PC-3 (cell line): ENCODE measurements around the gene AEBP2. TPM values are rescaled to one million over a fixed set of nuclear protein-coding genes. Genes with fewer than 3 reads are reported as not detected.
A peak's percentile ranks its signal among the peaks of the same experiment; 100 is the strongest.

Source experiments
- ATAC-seq: fragments of 200-7000 bp; cut with Tn5 transposase; 2 replicates; pipeline ENCODE4 v1.9.1; 2020; ENCODE audit warnings: mild to moderate bottlenecking, moderate library complexity
- BruUV-seq: library from RNA; stranded (reverse); fragments of 400-500 nt; replicated peaks from 2 replicates; lab custom pipeline; 2021; lab: Mats Ljungman, UMichigan
- CTCF ChIA-PET: fragments of 300-600 bp; sonication (Branson Sonifier 250); formaldehyde crosslinking; loops from one replicate; lab custom pipeline; 2022; ENCODE audit warnings: antibody characterized with exemption; lab: Charles Lee
- POLR2A ChIA-PET: fragments of 300-600 bp; sonication (Branson Sonifier 250); formaldehyde crosslinking; loops from one replicate; lab custom pipeline; 2022; ENCODE audit warnings: antibody characterized with exemption; ENCODE audit not compliant: unreplicated experiment; lab: Charles Lee
- DNase-seq: peaks from one replicate; pipeline ENCODE4 v3.0.0-alpha.2; 2015
- H2AFZ ChIP-seq: fragments of 300-600 bp; sonication (generic); 2 replicates; pipeline ENCODE4 v1.6.0; 2016; ENCODE audit warnings: antibody characterized with exemption, low read length
- H3F3A ChIP-seq: fragments of 300-600 bp; sonication (generic); one replicate; pipeline ENCODE4 v1.6.0; 2017; ENCODE audit warnings: antibody characterized with exemption, low read length, control low read depth, mild to moderate bottlenecking; ENCODE audit not compliant: unreplicated experiment
- H3K27ac ChIP-seq: fragments of 300-600 bp; sonication (generic); 2 replicates; pipeline ENCODE4 v1.5.1; 2016; ENCODE audit warnings: mild to moderate bottlenecking, low read length
- H3K27me3 ChIP-seq: fragments of 300-600 bp; sonication (generic); 2 replicates; pipeline ENCODE4 v1.6.1; 2016; ENCODE audit warnings: low read length, mixed read lengths
- H3K36me3 ChIP-seq: fragments of 300-600 bp; sonication (generic); 2 replicates; pipeline ENCODE4 v1.6.1; 2016; ENCODE audit warnings: low read depth, mixed run types, low read length, mixed read lengths
- H3K4me1 ChIP-seq: fragments of 300-600 bp; sonication (generic); 2 replicates; pipeline ENCODE4 v1.5.1; 2016; ENCODE audit warnings: low read length; ENCODE audit not compliant: insufficient read depth
- H3K4me2 ChIP-seq: fragments of 300-600 bp; sonication (generic); 2 replicates; pipeline ENCODE4 v1.6.0; 2016; ENCODE audit warnings: low read length
- H3K4me3 ChIP-seq: fragments of 300-600 bp; sonication (generic); 2 replicates; pipeline ENCODE4 v1.5.1; 2016; ENCODE audit warnings: mild to moderate bottlenecking, low read length, mixed read lengths
- H3K79me2 ChIP-seq: fragments of 300-600 bp; sonication (generic); 2 replicates; pipeline ENCODE4 v1.6.1; 2017; ENCODE audit warnings: low read length, mixed read lengths
- H3K9ac ChIP-seq: fragments of 300-600 bp; sonication (generic); 2 replicates; pipeline ENCODE4 v1.6.0; 2016; ENCODE audit warnings: mild to moderate bottlenecking, low read length
- H3K9me2 ChIP-seq: fragments of 300-600 bp; sonication (generic); replicated peaks from 2 replicates; pipeline ENCODE4 v1.6.1; 2016; ENCODE audit warnings: mixed run types, low read length, mixed read lengths
- H3K9me3 ChIP-seq: fragments of 300-600 bp; sonication (generic); 2 replicates; pipeline ENCODE4 v1.6.1; 2016; ENCODE audit warnings: low read length, mixed read lengths
- H4K20me1 ChIP-seq: fragments of 300-600 bp; sonication (generic); 2 replicates; pipeline ENCODE4 v1.6.1; 2016; ENCODE audit warnings: low read length, mixed read lengths
- EZH2 ChIP-seq: fragments of 300-600 bp; sonication (generic); IDR thresholded peaks from one replicate; pipeline ENCODE4 v1.6.1; 2017; ENCODE audit warnings: antibody characterized with exemption, mild to moderate bottlenecking, low read length; ENCODE audit not compliant: unreplicated experiment
- EZH2phosphoT487 ChIP-seq: fragments of 300-600 bp; sonication (generic); IDR thresholded peaks from 2 replicates; pipeline ENCODE4 v1.6.1; 2018; ENCODE audit warnings: mild to moderate bottlenecking, antibody characterized with exemption, low read length, borderline replicate concordance
- intact Hi-C: fragments of 100-400 bp; cut with micrococcal nuclease; formaldehyde crosslinking; loops from 2 replicates; pipeline ENCODE4 v1.9.0; 2023
- total RNA-seq: library from RNA; depleted of rRNA; stranded (reverse); fragments of >200 nt; gene quantifications from 2 replicates; pipeline ENCODE4 v1.2.3, GENCODE V29; 2014
- TF ChIP-seq, protein P1 (sequence below): fragments of 300-600 bp; sonication (generic); conservative IDR thresholded peaks from 2 replicates; pipeline ENCODE4 v1.5.1; 2017; ENCODE audit warnings: antibody characterized with exemption, low read depth, mild to moderate bottlenecking, low read length

Gene AEBP2
- total RNA-seq, 1 experiment from 2014 or later = 10.2 TPM

DNA sequence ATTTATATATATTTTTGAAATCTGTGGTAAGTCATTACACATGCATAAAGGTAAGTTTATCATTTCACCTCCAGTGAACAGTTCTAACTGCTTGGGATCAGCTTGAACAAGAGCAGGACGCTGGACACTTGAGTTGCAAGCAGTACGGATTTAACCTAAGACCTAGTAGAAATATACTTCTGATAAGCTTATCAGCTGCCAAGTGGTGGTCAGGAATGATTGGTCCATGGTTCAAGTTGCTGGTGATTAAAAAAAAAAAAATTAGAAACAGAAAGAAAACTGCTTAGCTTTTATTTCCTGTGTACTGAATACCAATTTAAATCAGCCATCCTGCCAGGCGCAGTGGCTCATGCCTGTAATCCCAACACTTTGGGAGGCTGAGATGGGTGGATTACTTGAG lies 88.6 kb downstream of the AEBP2 start:
- H3K27me3 ChIP-seq = no peaks in the 10 kb centered on the region
- H3K4me2 ChIP-seq = no peak overlapping the region
- H3K9ac ChIP-seq = no peak overlapping the region
- DNase-seq (no peak), ATAC-seq (no peak)
- CTCF ChIA-PET = no interaction called here
- BruUV-seq = no TSS peak
- H3K27ac ChIP-seq = no peak overlapping the region
- no peaks in the 10 kb centered on the region for H3F3A ChIP-seq
- H3K4me1 ChIP-seq = peaks cover 19% of the 10 kb centered on the region
- H3K9me2 ChIP-seq = no peaks in the 10 kb centered on the region
- H3K36me3 ChIP-seq = no peaks in the 10 kb centered on the region
- H4K20me1 ChIP-seq = no peaks in the 10 kb centered on the region
- TF ChIP-seq, protein P1, sequence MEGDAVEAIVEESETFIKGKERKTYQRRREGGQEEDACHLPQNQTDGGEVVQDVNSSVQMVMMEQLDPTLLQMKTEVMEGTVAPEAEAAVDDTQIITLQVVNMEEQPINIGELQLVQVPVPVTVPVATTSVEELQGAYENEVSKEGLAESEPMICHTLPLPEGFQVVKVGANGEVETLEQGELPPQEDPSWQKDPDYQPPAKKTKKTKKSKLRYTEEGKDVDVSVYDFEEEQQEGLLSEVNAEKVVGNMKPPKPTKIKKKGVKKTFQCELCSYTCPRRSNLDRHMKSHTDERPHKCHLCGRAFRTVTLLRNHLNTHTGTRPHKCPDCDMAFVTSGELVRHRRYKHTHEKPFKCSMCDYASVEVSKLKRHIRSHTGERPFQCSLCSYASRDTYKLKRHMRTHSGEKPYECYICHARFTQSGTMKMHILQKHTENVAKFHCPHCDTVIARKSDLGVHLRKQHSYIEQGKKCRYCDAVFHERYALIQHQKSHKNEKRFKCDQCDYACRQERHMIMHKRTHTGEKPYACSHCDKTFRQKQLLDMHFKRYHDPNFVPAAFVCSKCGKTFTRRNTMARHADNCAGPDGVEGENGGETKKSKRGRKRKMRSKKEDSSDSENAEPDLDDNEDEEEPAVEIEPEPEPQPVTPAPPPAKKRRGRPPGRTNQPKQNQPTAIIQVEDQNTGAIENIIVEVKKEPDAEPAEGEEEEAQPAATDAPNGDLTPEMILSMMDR = no peak
- TF ChIP-seq EZH2phosphoT487 (no peak), EZH2 (no peak)
- intact Hi-C loops = no loop called here
- H3K9me3 ChIP-seq = no peaks in the 10 kb centered on the region
- H2AFZ ChIP-seq = no peak overlapping the region
- no peaks in the 10 kb centered on the region for H3K79me2 ChIP-seq
- H3K4me3 ChIP-seq = no peak overlapping the region
- POLR2A ChIA-PET = no interaction called here

DNA sequence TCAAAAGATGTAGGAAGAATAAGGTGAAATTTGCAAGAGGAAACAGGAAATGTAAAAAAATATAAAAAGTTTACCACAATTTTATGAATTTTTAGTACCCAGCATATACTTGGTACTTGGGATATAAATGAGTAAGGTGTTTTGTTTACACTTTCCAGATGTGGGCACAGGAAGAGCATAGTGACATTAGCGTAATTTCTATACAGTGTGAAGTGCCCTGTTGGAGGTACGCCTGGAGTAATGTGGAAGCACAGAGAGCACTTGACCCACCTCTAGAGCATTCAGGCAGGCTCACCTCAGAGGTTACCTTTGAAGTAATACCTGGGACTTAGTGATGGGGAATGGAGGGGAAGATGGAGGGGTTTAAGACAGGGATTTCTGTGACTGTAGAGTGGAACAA lies 89.5 kb downstream of the AEBP2 start:
- no peak for TF ChIP-seq EZH2phosphoT487
- no peak for TF ChIP-seq EZH2
- TF ChIP-seq, protein P1 = no peak
- Histone ChIP-seq H4K20me1 (no peaks in the 10 kb centered on the region), H3K9me2 (no peaks in the 10 kb centered on the region), H3K36me3 (no peaks in the 10 kb centered on the region), H3K27ac (no peak overlapping the region), H3K4me2 (no peak overlapping the region), H3K4me3 (no peak overlapping the region), H3K79me2 (no peaks in the 10 kb centered on the region), H3K9ac (no peak overlapping the region), H3K9me3 (no peaks in the 10 kb centered on the region), H3F3A (no peaks in the 10 kb centered on the region), H3K4me1 (peaks cover 19% of the 10 kb centered on the region), H2AFZ (no peak overlapping the region), H3K27me3 (no peaks in the 10 kb centered on the region)
- intact Hi-C loops = no loop called here
- BruUV-seq = no TSS peak
- ChIA-PET POLR2A (no interaction called here), CTCF (no interaction called here)
- no peak for ATAC-seq
- DNase-seq = no peak

DNA sequence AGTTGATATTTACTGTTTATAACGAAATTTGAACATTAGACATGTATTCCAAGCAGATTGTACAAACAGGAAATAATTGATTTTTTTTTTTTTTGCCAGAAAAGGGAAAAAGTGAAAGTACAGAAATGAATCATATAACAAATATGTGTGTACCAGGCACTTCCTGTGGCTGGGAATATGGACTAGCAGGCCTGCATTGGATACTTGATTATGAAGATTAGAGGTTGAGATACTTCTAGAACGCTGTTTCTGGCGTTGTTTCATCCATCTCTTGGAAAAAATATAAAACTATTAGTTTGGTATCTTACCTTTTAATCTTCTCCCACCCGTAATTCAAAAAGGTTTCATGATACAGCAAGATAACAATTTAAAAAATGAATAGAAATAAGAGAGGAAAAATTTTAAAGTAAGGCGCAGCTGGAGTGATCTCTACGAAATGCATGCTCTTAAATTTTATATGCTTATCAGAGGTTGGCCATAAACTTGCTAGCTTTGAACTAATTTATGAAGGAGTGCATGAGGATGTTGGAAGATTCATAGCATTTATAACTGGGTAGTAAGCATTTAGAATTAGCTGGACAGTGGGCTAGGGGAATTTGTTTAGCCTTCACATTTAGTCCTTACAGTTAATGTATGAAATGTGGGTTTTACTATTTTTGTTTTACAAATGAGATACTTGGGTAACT lies 90.8 kb downstream of the AEBP2 start:
- no peaks in the 10 kb centered on the region for H3K27me3 ChIP-seq
- CTCF ChIA-PET = no interaction called here
- H3K9me3 ChIP-seq = no peaks in the 10 kb centered on the region
- H3K4me2 ChIP-seq = 0 out of 2 replicates have a peak overlapping the region, but pooled peaks have one; percentile 15
- DNase-seq = peak; percentile 19
- no peak overlapping the region for H3K9ac ChIP-seq
- no peak overlapping the region for H3K4me3 ChIP-seq
- BruUV-seq = no TSS peak
- no peaks in the 10 kb centered on the region for H3K36me3 ChIP-seq
- no peaks in the 10 kb centered on the region for H4K20me1 ChIP-seq
- TF ChIP-seq EZH2phosphoT487 (no peak), EZH2 (no peak)
- TF ChIP-seq, protein P1 = no peak
- no peak overlapping the region for H2AFZ ChIP-seq
- intact Hi-C loops = loop anchor here (1.0 kb wide), 1 partner anchor 33 kb away; no protein-coding TSS in a partner anchor
- H3K79me2 ChIP-seq = no peaks in the 10 kb centered on the region
- ATAC-seq = peak; percentile 50; the same call in 1 of the 2 replicates
- H3F3A ChIP-seq = no peaks in the 10 kb centered on the region
- H3K9me2 ChIP-seq = no peaks in the 10 kb centered on the region
- H3K27ac ChIP-seq = no peak overlapping the region
- H3K4me1 ChIP-seq = peaks cover 19% of the 10 kb centered on the region
- POLR2A ChIA-PET = no interaction called here
